H1 (cell line): Measurements from ENCODE around the gene CLDN16. TPM values are rescaled to one million over a fixed set of nuclear protein-coding genes. Genes with fewer than 3 reads are reported as not detected.

Experiments
- CTCF ChIA-PET: fragments of 300-600 bp; sonication (Branson Sonifier 250); formaldehyde crosslinking; loops from one replicate; lab custom pipeline; 2021; ENCODE audit not compliant: partially characterized antibody; lab: Charles Lee
- POLR2A ChIA-PET: fragments of 300-600 bp; sonication (Branson Sonifier 250); formaldehyde crosslinking; loops from one replicate; lab custom pipeline; 2021; ENCODE audit warnings: inconsistent platforms; ENCODE audit not compliant: partially characterized antibody; lab: Charles Lee
- DNase-seq, 2 experiments: peaks; one replicate each; pipeline versions ENCODE4 v3.0.0 to v3.0.0-alpha.2; 2010 to 2022; ENCODE audit warnings: low spot score in 2 of 2, low read depth in 1 of 2, mixed read lengths in 1 of 2
- FAIRE-seq: peaks from 2 replicates; lab custom pipeline; 2011; peaks lifted over from hg19 to GRCh38; lab: Jason Lieb, UNC
- H2AFZ ChIP-seq: 2 replicates; pipeline ENCODE4 v1.8.1; 2012; ENCODE audit warnings: low read length, inconsistent platforms
- H2AK5ac ChIP-seq: 2 replicates; pipeline ENCODE4 v1.6.1; 2013; ENCODE audit warnings: low read depth, low read length
- H2BK120ac ChIP-seq: replicated peaks from 2 replicates; pipeline ENCODE3; 2013; ENCODE audit warnings: low read depth, low read length, inconsistent platforms
- H2BK12ac ChIP-seq: 2 replicates; pipeline ENCODE4 v1.6.1; 2013; ENCODE audit warnings: low read depth, low read length
- H2BK15ac ChIP-seq: 2 replicates; pipeline ENCODE4 v1.6.1; 2013; ENCODE audit warnings: low read length
- H2BK20ac ChIP-seq: 2 replicates; pipeline ENCODE4 v1.6.1; 2013; ENCODE audit warnings: low read length
- H2BK5ac ChIP-seq: 2 replicates; pipeline ENCODE4 v1.6.1; 2013; ENCODE audit warnings: low read depth, low read length
- H3K14ac ChIP-seq: 2 replicates; pipeline ENCODE4 v1.6.1; 2013; ENCODE audit warnings: inconsistent platforms; ENCODE audit not compliant: insufficient read length
- H3K18ac ChIP-seq: 2 replicates; pipeline ENCODE4 v1.6.1; 2013; ENCODE audit warnings: low read length; ENCODE audit errors: extremely low read depth
- H3K23ac ChIP-seq: 2 replicates; pipeline ENCODE4 v1.6.1; 2013; ENCODE audit warnings: inconsistent platforms; ENCODE audit not compliant: insufficient read length
- H3K23me2 ChIP-seq: 2 replicates; pipeline ENCODE4 v1.6.1; 2013; ENCODE audit warnings: low read depth, low read length
- H3K27ac ChIP-seq: 2 replicates; pipeline ENCODE4 v1.6.1; 2011; ENCODE audit warnings: low read depth, low read length, inconsistent platforms
- H3K27me3 ChIP-seq, 4 experiments: replicated peaks in 1 of 4; 1 replicate in 1 of 4; 2 replicates in 3 of 4; pipeline versions ENCODE4 v1.6.1 to v1.8.1; 2011 to 2013; ENCODE audit warnings: low read length in 3 of 4, mild to moderate bottlenecking in 3 of 4, inconsistent platforms in 2 of 4, mixed read lengths in 2 of 4, moderate library complexity in 1 of 4; ENCODE audit not compliant: control insufficient read depth in 3 of 4, insufficient read depth in 3 of 4; ENCODE audit errors: extremely low read depth in 1 of 4
- H3K36me3 ChIP-seq, 4 experiments: 2 replicates each; pipeline versions ENCODE4 v1.6.1 to v1.8.1; 2011 to 2013; ENCODE audit warnings: mild to moderate bottlenecking in 4 of 4, low read length in 3 of 4, moderate library complexity in 2 of 4, control low read depth in 1 of 4, inconsistent platforms in 1 of 4; ENCODE audit not compliant: insufficient read depth in 4 of 4, control insufficient read depth in 2 of 4
- H3K4ac ChIP-seq: replicated peaks from 2 replicates; pipeline ENCODE3; 2013; ENCODE audit warnings: low read length, low read depth, mixed read lengths, inconsistent platforms; ENCODE audit not compliant: insufficient read length
- H3K4me1 ChIP-seq, 4 experiments: replicated peaks in 1 of 4; 1 replicate in 1 of 4; 2 replicates in 3 of 4; pipeline versions ENCODE4 v1.6.1 to v1.8.1; 2011 to 2013; ENCODE audit warnings: low read length in 3 of 4, inconsistent platforms in 2 of 4, mixed read lengths in 1 of 4; ENCODE audit not compliant: insufficient read depth in 4 of 4, control insufficient read depth in 3 of 4
- H3K4me2 ChIP-seq, 2 experiments: 2 replicates each; pipeline versions ENCODE4 v1.6.1 to v1.8.1; 2011 to 2013; ENCODE audit warnings: low read depth in 2 of 2, low read length in 2 of 2, control low read depth in 1 of 2, inconsistent platforms in 1 of 2, mild to moderate bottlenecking in 1 of 2; ENCODE audit not compliant: insufficient read depth in 1 of 2
- H3K4me3 ChIP-seq, 4 experiments: fragments of 200-600, 300-600 bp in 1 of 4; sonication (generic), shearing (Covaris generic), sonication (Bioruptor Twin) in 1 of 4; 2 replicates each; pipeline versions ENCODE4 v1.5.1 to v1.8.1; 2011 to 2016; ENCODE audit warnings: low read length in 4 of 4, low read depth in 3 of 4, control low read depth in 2 of 4, inconsistent platforms in 2 of 4, mild to moderate bottlenecking in 2 of 4, mixed read lengths in 1 of 4, moderate library complexity in 1 of 4; ENCODE audit not compliant: insufficient read depth in 2 of 4; ENCODE audit errors: extremely low read depth in 1 of 4
- H3K56ac ChIP-seq: replicated peaks from 2 replicates; pipeline ENCODE3; 2013; ENCODE audit warnings: low read depth, mild to moderate bottlenecking, mixed read lengths, low read length, inconsistent platforms; ENCODE audit not compliant: insufficient read length
- H3K79me1 ChIP-seq: 2 replicates; pipeline ENCODE4 v1.6.1; 2013; ENCODE audit warnings: low read depth, low read length, control low read depth
- H3K79me2 ChIP-seq, 2 experiments: 2 replicates each; pipeline versions ENCODE4 v1.6.1 to v1.8.1; 2012 to 2013; ENCODE audit warnings: low read length in 2 of 2, mild to moderate bottlenecking in 2 of 2, inconsistent platforms in 1 of 2; ENCODE audit not compliant: insufficient read depth in 2 of 2, control insufficient read depth in 1 of 2
- H3K9ac ChIP-seq, 4 experiments: replicated peaks in 1 of 4; 1 replicate in 1 of 4; 2 replicates in 3 of 4; pipeline versions ENCODE4 v1.6.1 to v1.8.1; 2011 to 2013; ENCODE audit warnings: low read depth in 3 of 4, low read length in 3 of 4, control low read depth in 2 of 4, mild to moderate bottlenecking in 2 of 4, moderate library complexity in 2 of 4, inconsistent platforms in 1 of 4; ENCODE audit errors: extremely low read depth in 1 of 4
- H3K9me3 ChIP-seq, 2 experiments: 2 replicates each; pipeline versions ENCODE4 v1.6.1 to v1.8.1; 2012 to 2013; ENCODE audit warnings: mild to moderate bottlenecking in 2 of 2, moderate library complexity in 2 of 2, control low read depth in 1 of 2, inconsistent platforms in 1 of 2, low read depth in 1 of 2, low read length in 1 of 2, mixed read lengths in 1 of 2; ENCODE audit not compliant: insufficient read depth in 2 of 2
- H4K20me1 ChIP-seq, 2 experiments: replicated peaks in 1 of 2; 2 replicates each; pipeline versions ENCODE3 to v1.8.1; 2011 to 2013; ENCODE audit warnings: inconsistent platforms in 2 of 2, low read length in 2 of 2, mild to moderate bottlenecking in 1 of 2; ENCODE audit not compliant: insufficient read depth in 2 of 2, control insufficient read depth in 1 of 2
- H4K5ac ChIP-seq: 2 replicates; pipeline ENCODE4 v1.6.1; 2013; ENCODE audit warnings: low read length, low read depth, mixed read lengths, inconsistent platforms; ENCODE audit not compliant: insufficient read length
- H4K8ac ChIP-seq: 2 replicates; pipeline ENCODE4 v1.8.0; 2013; ENCODE audit warnings: mild to moderate bottlenecking, moderate library complexity, low read length, inconsistent platforms; ENCODE audit not compliant: insufficient read depth; ENCODE audit errors: extremely low read depth
- H4K91ac ChIP-seq: replicated peaks from 2 replicates; pipeline ENCODE3; 2013; ENCODE audit warnings: low read length, mixed read lengths, inconsistent platforms; ENCODE audit not compliant: insufficient read length
- CTCF ChIP-seq, 3 experiments: IDR thresholded peaks; 1 replicate in 2 of 3; 2 replicates in 1 of 3; pipeline versions ENCODE4 v1.5.1 to v1.6.1; 2011; ENCODE audit warnings: low read length in 3 of 3, mild to moderate bottlenecking in 3 of 3, inconsistent platforms in 2 of 3, low read depth in 1 of 3, moderate library complexity in 1 of 3; ENCODE audit not compliant: insufficient read depth in 1 of 3; ENCODE audit errors: control extremely low read depth in 1 of 3
- WGBS, 2 experiments: shearing (Covaris generic) in 1 of 2; methylation state at CpG; one replicate each; pipeline versions ENCODE4 v1.1.6 to v1.1.7; 2013 to 2015; ENCODE audit warnings: low lambda C conversion rate in 2 of 2, mixed read lengths in 2 of 2, inconsistent platforms in 1 of 2, low coverage in 1 of 2, missing lambda C conversion rate in 1 of 2; ENCODE audit not compliant: insufficient replicate concordance in 2 of 2, insufficient coverage in 1 of 2, insufficient read length in 1 of 2; ENCODE audit errors: extremely low coverage in 1 of 2, missing lambda C conversion rate in 1 of 2; 5-methylcytosine and 5-hydroxymethylcytosine counted together
- polyA plus RNA-seq, 7 experiments: library from polyadenylated mRNA; depleted of rRNA in 3 of 7; stranded (reverse) in 5 of 7; unstranded in 2 of 7; fragments of >200 nt in 5 of 7; fragments of 200-250 nt in 2 of 7; gene quantifications; 1 replicate in 5 of 7; 2 replicates in 1 of 7; 4 replicates in 1 of 7; pipeline versions ENCODE4 v1.2.1 to v1.2.3, GENCODE V29; 2011 to 2013; ENCODE audit warnings: missing spikeins in 2 of 7, mixed read lengths in 2 of 7
- total RNA-seq: library from RNA; stranded (reverse); fragmentation: NEBNext Ultra II Directional; extraction: Animal tissue kit (Norgen Biotek cat#: 25700); gene quantifications from 2 replicates; pipeline ENCODE4 v1.2.1, GENCODE V29; 2021

CLDN16 gene
- total and polyA plus RNA-seq, 2 of the 8 experiments (the other 6 are each of a cell fraction or from before 2014, with no cell fraction given) = not detected

GRCh38 chr3:190361791-190362190 is 26.2 kb upstream of the CLDN16 start:
- Histone ChIP-seq H4K5ac (no peak overlapping the region), H2BK20ac (no peak overlapping the region; the same call in 1 of the 2 replicates), H3K9ac (no peak overlapping the region), H3K36me3 (no peaks in the 10 kb centered on the region), H3K4me1 (peaks cover 0 to 9% (median 2%) of the 10 kb centered on the region in 4 experiments; a peak in 2 of 7 replicates), H2BK12ac (peak overlapping the region; percentile 13; the same call in 1 of the 2 replicates), H3K56ac (no peak overlapping the region), H2BK5ac (peak overlapping the region; percentile 46; the same call in 1 of the 2 replicates), H3K23ac (no peak overlapping the region), H4K20me1 (no peaks in the 10 kb centered on the region), H2AFZ (no peak overlapping the region), H4K8ac (no peak overlapping the region), H3K23me2 (no peaks in the 10 kb centered on the region), H3K4me3 (no peak overlapping the region), H3K79me2 (no peaks in the 10 kb centered on the region), H3K9me3 (no peaks in the 10 kb centered on the region), H3K18ac (no peak overlapping the region; the same call in 1 of the 2 replicates), H2BK120ac (peak overlapping the region; percentile 7), H3K4ac (no peak overlapping the region), H4K91ac (no peak overlapping the region), H2AK5ac (no peak overlapping the region), H3K27me3 (no peaks in the 10 kb centered on the region; a peak in 1 of 7 replicates), H3K27ac (no peak overlapping the region), H2BK15ac (no peak overlapping the region), H3K14ac (no peak overlapping the region), H3K79me1 (no peaks in the 10 kb centered on the region), H3K4me2 (peak overlapping the region; percentile 27 to 65; a peak in 2 of 4 replicates)
- 94% methylated on average over 1 of the region's 1 CpG; no CpG with 5 or more reads in 1 of the 2 experiments for WGBS, 2 experiments
- TF ChIP-seq CTCF (IDR thresholded peaks at IDR 0.05; ENCODE audit: control extremely low read depth in 1 of 3, insufficient read depth in 1 of 3, low read depth in 1 of 3, low read length in 3 of 3) = no peak
- FAIRE-seq (no peak), DNase-seq (no peak)
- ChIA-PET CTCF (interaction anchor here (0.8 to 2.5 kb wide), 8 partner anchors 10 to 402 kb away, joined by 3 to 9 read pairs (median 4); partner anchors contain the start of gene CLDN1), POLR2A (no interaction called here)
